Esophagus squamous epithelium (tissue), 4 donors: Measurements from ENCODE around the gene HYCC2.

ENCODE experiments used
- POLR2A ChIP-seq, 4 donors: fragments of 450-650 bp; IDR thresholded peaks; one replicate each; pipeline ENCODE4 v1.6.1; 2017; ENCODE audit warnings: antibody characterized with exemption in 4 of 4, mild to moderate bottlenecking in 4 of 4, moderate library complexity in 3 of 4
- TF ChIP-seq, protein P1 (sequence below), 6 experiments: fragments of 450-650 bp in 4 of 6; fragments of 200-600 bp in 2 of 6; sonication (generic) in 2 of 6; IDR thresholded peaks; one replicate each; pipeline ENCODE4 v1.5.1; 2016 to 2019; ENCODE audit warnings: antibody characterized with exemption in 6 of 6, mild to moderate bottlenecking in 4 of 6, moderate library complexity in 4 of 6

DNA sequence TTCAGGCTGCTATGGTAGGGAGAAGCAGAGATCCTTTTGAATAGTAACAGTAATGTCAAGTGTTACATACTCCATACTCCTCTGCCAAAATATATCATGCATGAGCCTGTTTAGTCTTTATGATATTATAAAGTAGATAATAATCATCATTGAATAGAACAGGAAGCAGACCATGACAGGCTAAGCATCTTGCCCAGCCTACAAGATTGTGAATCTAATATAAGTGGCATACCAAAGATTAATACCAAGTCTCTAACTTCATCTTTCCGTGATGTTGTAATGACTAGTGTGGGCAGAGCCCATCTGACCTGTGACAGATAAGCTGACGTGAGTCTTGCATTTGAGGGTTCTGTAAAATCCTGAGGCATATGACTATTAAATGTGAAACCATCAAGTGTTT lies 13.4 kb upstream of the HYCC2 start:
- TF ChIP-seq, protein P1, sequence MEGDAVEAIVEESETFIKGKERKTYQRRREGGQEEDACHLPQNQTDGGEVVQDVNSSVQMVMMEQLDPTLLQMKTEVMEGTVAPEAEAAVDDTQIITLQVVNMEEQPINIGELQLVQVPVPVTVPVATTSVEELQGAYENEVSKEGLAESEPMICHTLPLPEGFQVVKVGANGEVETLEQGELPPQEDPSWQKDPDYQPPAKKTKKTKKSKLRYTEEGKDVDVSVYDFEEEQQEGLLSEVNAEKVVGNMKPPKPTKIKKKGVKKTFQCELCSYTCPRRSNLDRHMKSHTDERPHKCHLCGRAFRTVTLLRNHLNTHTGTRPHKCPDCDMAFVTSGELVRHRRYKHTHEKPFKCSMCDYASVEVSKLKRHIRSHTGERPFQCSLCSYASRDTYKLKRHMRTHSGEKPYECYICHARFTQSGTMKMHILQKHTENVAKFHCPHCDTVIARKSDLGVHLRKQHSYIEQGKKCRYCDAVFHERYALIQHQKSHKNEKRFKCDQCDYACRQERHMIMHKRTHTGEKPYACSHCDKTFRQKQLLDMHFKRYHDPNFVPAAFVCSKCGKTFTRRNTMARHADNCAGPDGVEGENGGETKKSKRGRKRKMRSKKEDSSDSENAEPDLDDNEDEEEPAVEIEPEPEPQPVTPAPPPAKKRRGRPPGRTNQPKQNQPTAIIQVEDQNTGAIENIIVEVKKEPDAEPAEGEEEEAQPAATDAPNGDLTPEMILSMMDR (IDR thresholded peaks at IDR 0.05), result no peak
- TF ChIP-seq POLR2A (IDR thresholded peaks at IDR 0.05), result no peak
